Measurements from ENCODE around the gene TMEM201.

Gene TMEM201

GRCh38 chr1:9654834-9655723 lies 66.4 kb downstream of the TMEM201 start:
- no peak for DNase-seq

DNA sequence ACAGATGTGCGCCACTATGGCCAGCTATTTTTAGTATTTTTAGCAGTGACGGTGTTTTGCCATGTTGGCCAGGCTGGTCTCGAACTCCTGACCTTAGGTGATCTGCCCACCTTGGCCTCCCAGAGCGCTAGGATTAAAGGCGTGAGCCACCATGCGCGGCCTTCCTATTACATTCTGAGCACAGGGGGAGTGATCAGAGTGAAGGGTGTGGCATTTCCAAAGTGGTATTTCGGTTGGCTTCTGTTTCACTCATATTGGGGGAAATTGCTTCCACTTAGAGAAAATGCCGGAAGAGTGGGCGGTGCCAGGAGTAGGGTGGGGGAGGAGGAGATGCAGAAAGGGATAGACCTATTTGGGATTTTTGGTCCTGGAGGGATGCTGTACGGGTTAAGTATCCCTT lies 67.1 kb downstream of the TMEM201 start:
- DNase-seq, result no peak

GRCh38 chr1:9657521-9658032 lies 68.9 kb downstream of the TMEM201 start:
- DNase-seq, result no peak

DNA sequence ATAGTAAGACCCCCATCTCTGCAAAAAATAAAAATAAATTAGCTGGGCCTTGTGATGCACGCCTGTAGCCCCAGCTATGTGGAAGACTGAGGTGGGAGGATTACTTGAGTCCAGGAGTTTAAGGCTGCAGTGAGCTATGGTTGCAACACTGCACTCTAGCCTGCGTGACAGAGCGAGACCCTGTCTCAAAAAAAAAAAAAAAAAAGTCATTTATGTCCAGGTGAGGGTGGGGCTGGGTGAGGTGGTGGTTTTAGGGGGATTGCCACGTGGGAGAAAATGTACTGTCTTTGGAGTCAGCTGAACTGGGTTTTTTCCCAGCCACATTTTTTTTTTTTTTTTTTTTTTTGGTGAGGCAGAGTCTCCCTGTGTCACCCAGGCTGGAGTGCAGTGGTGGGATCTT lies 69.5 kb downstream of the TMEM201 start:
- DNase-seq, result no peak

DNA sequence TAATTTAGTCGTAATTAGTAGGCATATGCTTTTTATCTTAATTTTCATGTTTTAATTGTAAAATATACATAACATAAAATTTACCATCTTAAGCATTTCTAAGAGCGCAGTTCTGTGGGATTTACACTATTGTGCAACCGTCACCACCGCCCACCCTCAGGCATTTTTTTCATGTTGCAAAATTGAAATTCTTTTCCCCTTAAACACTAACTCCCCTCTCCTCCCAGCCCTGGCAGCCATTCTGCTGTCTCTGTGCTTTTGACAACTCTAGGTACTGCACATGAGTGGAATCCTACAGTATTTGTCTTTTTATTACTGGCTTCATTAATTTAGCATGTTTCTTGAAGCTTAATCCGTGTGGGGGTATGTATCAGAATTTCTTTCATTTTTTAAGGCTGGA lies 70.6 kb downstream of the TMEM201 start:
- DNase-seq, result no peak

DNA sequence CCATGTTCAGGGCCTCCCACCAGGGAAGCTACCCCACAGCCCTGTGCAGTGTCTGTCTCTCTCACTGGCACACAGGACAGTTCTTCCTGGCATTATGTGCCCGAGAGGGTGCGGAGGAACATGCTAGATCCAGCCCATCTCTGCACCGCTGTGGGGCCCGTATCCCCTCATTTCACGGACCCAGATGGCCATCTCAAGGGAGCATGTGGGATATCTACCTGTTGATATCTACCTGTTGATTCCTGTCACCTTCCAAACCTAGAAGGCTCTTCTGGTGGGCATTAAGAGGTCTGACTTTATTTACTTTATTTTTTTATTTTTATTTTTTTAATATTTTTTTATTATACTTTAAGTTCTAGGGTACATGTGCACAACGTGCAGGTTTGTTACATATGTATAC lies 74.5 kb downstream of the TMEM201 start:
- DNase-seq, result no peak
